Parathyroid adenoma (tissue), 2 donors: ENCODE data around the gene SNTA1.

Experiments
- H2AFZ ChIP-seq: fragments of 300-600 bp; sonication (generic); one replicate; pipeline ENCODE4 v1.7.0; 2017; ENCODE audit warnings: antibody characterized with exemption, mild to moderate bottlenecking
- H3K27ac ChIP-seq: fragments of 300-600 bp; sonication (generic); one replicate; pipeline ENCODE4 v1.7.0; 2017
- H3K27me3 ChIP-seq: fragments of 300-600 bp; sonication (generic); one replicate; pipeline ENCODE4 v1.7.0; 2017; ENCODE audit warnings: low read length; ENCODE audit not compliant: control insufficient read depth, insufficient read depth
- H3K36me3 ChIP-seq: fragments of 300-600 bp; sonication (generic); one replicate; pipeline ENCODE4 v1.7.0; 2017; ENCODE audit warnings: low read length; ENCODE audit not compliant: control insufficient read depth, insufficient read depth
- H3K4me1 ChIP-seq: fragments of 300-600 bp; sonication (generic); one replicate; pipeline ENCODE4 v1.7.0; 2017; ENCODE audit warnings: control low read depth
- H3K4me2 ChIP-seq: fragments of 300-600 bp; sonication (generic); one replicate; pipeline ENCODE4 v1.7.0; 2017; ENCODE audit warnings: low read length
- H3K4me3 ChIP-seq: fragments of 300-600 bp; sonication (generic); one replicate; pipeline ENCODE4 v1.7.0; 2017; ENCODE audit warnings: low read depth, low read length
- H3K79me2 ChIP-seq: fragments of 300-600 bp; sonication (generic); one replicate; pipeline ENCODE4 v1.7.0; 2017; ENCODE audit warnings: control low read depth
- H3K9ac ChIP-seq: fragments of 300-600 bp; sonication (generic); one replicate; pipeline ENCODE4 v1.7.0; 2017; ENCODE audit warnings: mild to moderate bottlenecking
- H3K9me3 ChIP-seq: fragments of 300-600 bp; sonication (generic); one replicate; pipeline ENCODE4 v1.7.0; 2017; ENCODE audit warnings: low read length; ENCODE audit not compliant: control insufficient read depth
- TF ChIP-seq, protein P1 (sequence below): fragments of 300-600 bp; sonication (generic); IDR thresholded peaks from one replicate; pipeline ENCODE4 v1.7.0; 2017; ENCODE audit warnings: antibody characterized with exemption, mild to moderate bottlenecking
- donor health status: primary hyperparathyroidism.

The SNTA1 gene

DNA sequence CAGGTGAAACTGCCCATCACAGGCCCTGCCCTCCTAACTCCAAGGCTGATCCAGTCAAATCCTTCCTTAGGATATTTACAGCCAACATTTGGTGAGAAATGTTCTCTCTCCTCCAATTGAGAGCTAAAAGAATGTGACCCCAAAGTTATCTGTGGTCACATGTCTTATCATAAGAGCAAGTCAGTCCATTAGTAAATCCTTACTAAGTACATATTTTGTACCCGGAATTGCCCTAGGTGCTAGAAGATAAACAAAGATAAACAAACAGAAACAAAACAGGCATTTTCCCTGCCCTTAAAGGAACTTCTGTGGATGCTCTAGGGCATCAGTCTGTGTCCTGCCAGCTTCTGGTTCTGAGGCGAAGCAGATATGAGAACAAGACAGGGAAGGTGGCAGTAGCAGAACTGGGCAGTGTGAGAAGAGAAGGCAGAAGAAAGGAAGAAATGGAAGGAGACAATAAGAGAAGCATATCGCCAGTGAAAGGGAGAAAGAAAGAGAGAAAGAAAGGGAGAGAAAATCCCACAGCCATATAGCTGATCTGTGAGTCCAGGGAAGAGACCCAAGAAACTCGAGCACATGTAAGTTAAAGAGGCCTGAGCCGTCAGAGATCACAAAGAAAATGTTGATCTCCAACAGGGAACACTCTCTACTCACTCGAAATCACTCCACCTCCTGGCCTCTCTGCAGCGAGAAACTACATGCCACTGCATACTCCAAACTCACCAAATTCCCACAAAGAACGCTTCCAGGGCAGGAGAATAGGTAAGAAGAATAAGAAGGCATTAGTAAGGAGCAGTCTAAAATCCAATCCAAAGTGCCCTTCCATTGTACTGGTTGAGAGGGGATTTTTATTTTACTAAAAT lies 83.9 kb downstream of the SNTA1 start:
- no peak overlapping the region for H3K9ac ChIP-seq
- H3K4me2 ChIP-seq: no peak overlapping the region
- H3K9me3 ChIP-seq: no peaks in the 10 kb centered on the region
- no peak overlapping the region for H3K4me3 ChIP-seq
- H3K27me3 ChIP-seq: no peaks in the 10 kb centered on the region
- H3K27ac ChIP-seq: no peak overlapping the region
- no peaks in the 10 kb centered on the region for H3K79me2 ChIP-seq
- no peak overlapping the region for H2AFZ ChIP-seq
- H3K36me3 ChIP-seq: no peaks in the 10 kb centered on the region
- peaks cover 5% of the 10 kb centered on the region for H3K4me1 ChIP-seq
- TF ChIP-seq, protein P1, sequence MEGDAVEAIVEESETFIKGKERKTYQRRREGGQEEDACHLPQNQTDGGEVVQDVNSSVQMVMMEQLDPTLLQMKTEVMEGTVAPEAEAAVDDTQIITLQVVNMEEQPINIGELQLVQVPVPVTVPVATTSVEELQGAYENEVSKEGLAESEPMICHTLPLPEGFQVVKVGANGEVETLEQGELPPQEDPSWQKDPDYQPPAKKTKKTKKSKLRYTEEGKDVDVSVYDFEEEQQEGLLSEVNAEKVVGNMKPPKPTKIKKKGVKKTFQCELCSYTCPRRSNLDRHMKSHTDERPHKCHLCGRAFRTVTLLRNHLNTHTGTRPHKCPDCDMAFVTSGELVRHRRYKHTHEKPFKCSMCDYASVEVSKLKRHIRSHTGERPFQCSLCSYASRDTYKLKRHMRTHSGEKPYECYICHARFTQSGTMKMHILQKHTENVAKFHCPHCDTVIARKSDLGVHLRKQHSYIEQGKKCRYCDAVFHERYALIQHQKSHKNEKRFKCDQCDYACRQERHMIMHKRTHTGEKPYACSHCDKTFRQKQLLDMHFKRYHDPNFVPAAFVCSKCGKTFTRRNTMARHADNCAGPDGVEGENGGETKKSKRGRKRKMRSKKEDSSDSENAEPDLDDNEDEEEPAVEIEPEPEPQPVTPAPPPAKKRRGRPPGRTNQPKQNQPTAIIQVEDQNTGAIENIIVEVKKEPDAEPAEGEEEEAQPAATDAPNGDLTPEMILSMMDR: no peak
